ENCODE results near the gene UPF1.

GRCh38 chr19:18789422-18789869, 42.3 kb upstream of the UPF1 start:
- TF ChIP-seq CTCF (IDR thresholded peaks at IDR 0.05 in 8 of 11, conservative IDR thresholded peaks at IDR 0.05 in 3 of 11): no peak
- no peak for TF ChIP-seq POLR2AphosphoS5 (IDR thresholded peaks at IDR 0.05)

Measured in spleen (tissue), 7 donors.